Transverse colon (tissue), 4 donors: Measurements from ENCODE around the gene PRIMPOL. TPM values are rescaled to one million over a fixed set of nuclear protein-coding genes. Genes with fewer than 3 reads are reported as not detected.
"Not testable (repeated sequence)": the region's sequence is repeated elsewhere in the genome, so short reads cannot be mapped to it uniquely, and the experiment has no call there.

ENCODE experiments used
- DNase-seq: peaks from one replicate; pipeline ENCODE4 v3.0.0-alpha.2; 2019
- H3K27ac ChIP-seq, 4 donors: fragments of 200-600 bp; sonication (generic); 2 replicates each; pipeline ENCODE4 v1.5.1; 2016 to 2018; ENCODE audit warnings: inconsistent platforms in 4 of 4
- H3K27me3 ChIP-seq: fragments of 200-600 bp; sonication (generic); 2 replicates; pipeline ENCODE4 v1.5.1; 2017; ENCODE audit warnings: inconsistent platforms
- H3K36me3 ChIP-seq, 4 donors: fragments of 200-600 bp; sonication (generic); 2 replicates each; pipeline ENCODE4 v1.5.1; 2017 to 2019; ENCODE audit warnings: inconsistent platforms in 4 of 4
- H3K4me1 ChIP-seq, 4 donors: fragments of 200-600 bp; sonication (generic); 2 replicates each; pipeline ENCODE4 v1.5.1; 2017 to 2020; ENCODE audit warnings: inconsistent platforms in 4 of 4
- H3K4me3 ChIP-seq, 4 donors: fragments of 200-600 bp; sonication (generic); 1 replicate in 1 of 4; 2 replicates in 3 of 4; pipeline versions ENCODE4 v1.5.1 to v1.6.1; 2017 to 2019; ENCODE audit warnings: inconsistent platforms in 4 of 4
- H3K9me3 ChIP-seq, 2 donors: fragments of 200-600 bp; sonication (generic); 2 replicates each; pipeline ENCODE4 v1.5.1; 2017 to 2019; ENCODE audit warnings: inconsistent platforms in 2 of 2
- CTCF ChIP-seq, 5 experiments: fragments of 200-600 bp in 3 of 5; fragments of 450-650 bp in 2 of 5; sonication (generic) in 3 of 5; IDR thresholded peaks; 1 replicate in 2 of 5; 2 replicates in 3 of 5; pipeline ENCODE4 v1.5.1; 2016 to 2017; ENCODE audit warnings: antibody characterized with exemption in 5 of 5, inconsistent platforms in 3 of 5, mild to moderate bottlenecking in 2 of 5, moderate library complexity in 1 of 5
- EP300 ChIP-seq: sonication (generic); formaldehyde crosslinking; IDR thresholded peaks from one replicate; pipeline ENCODE4 v1.6.1; 2017; ENCODE audit warnings: antibody characterized with exemption, low read depth
- POLR2A ChIP-seq: fragments of 450-650 bp; IDR thresholded peaks from one replicate; pipeline ENCODE4 v1.6.1; 2016; ENCODE audit warnings: antibody characterized with exemption, mild to moderate bottlenecking, moderate library complexity
- POLR2AphosphoS5 ChIP-seq, 3 donors: sonication (generic); formaldehyde crosslinking; IDR thresholded peaks; one replicate each; pipeline ENCODE4 v1.6.1; 2016; ENCODE audit warnings: antibody characterized with exemption in 3 of 3
- WGBS, 2 donors: methylation state at CpG; one replicate each; pipeline ENCODE4 v1.1.5; 2018; ENCODE audit warnings: low coverage in 1 of 2; 5-methylcytosine and 5-hydroxymethylcytosine counted together
- in situ Hi-C, 4 donors: fragments of 200-750 bp; cut with MboI; loops; one replicate each; pipeline versions ENCODE4 v1.15.0 to v1.15.1; 2017; ENCODE audit warnings: low sequenced_read_pairs in 3 of 4, low pct_ligation_motif_present in 1 of 4, low pct_unique_long_range_greater_than_20kb in 1 of 4
- intact Hi-C: fragments of 100-400 bp; cut with DNase I; formaldehyde crosslinking; loops from one replicate; pipeline ENCODE4 v1.15.1; 2023; ENCODE audit warnings: low total_unique reads
- total RNA-seq, 4 donors: library from RNA; depleted of rRNA; stranded (reverse); fragments of >200 nt; gene quantifications; one replicate each; pipeline ENCODE4 v1.1.0, GENCODE V29; 2016

PRIMPOL gene
- total RNA-seq, 4 donors from 2014 or later: 19.7 to 28.1 (median 24.6) TPM; not detected in 1

DNA sequence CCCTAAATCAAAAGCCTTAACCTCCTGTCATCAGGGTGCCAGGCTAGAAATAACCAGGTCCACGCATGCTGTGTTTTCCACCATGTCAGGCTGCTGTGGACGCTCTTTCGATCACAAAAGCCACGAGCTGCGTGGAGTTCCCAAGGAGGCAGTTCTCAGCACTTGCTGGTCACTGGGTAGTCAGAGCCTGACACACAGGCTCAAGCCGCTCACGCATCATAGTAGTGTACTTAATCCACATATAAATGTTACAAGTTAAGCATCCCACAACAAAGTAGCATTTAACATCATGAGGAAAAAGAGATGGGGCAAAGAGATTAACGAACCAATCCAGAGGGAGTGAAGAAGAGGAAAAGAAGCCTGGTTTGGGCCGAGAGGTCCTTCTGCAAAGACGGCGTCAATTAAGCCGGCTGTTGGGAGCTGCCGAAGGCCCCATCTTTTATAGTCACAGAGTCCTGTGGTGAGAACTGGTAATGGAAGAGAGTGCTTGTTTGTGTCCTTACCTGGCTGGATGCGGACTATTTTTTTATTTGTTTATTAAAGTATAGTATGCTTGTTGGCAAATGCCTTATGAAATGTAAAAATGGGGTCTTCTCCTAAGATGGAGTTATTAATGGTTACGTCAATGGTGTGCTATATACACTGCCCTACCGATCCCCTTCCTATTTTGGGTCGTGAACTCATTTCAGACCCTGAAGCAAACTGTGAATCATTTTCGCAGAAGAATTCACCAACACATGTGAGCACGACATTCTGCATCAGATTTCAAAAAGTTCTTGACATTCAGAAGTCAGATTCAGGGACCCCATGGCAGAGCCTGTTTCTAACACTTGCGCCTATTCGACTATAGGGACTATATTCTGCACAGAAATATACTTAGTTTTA lies 675 bp downstream of the PRIMPOL start:
- Histone ChIP-seq H3K4me1 (peaks cover 22 to 39% (median 35%) of the 10 kb centered on the region in 4 donors), H3K4me3 (peak overlapping the region; percentile 43 to 94 (median 92)), H3K27ac (peak overlapping the region; percentile 92 to 100 (median 99)), H3K9me3 (no peaks in the 10 kb centered on the region), H3K27me3 (no peaks in the 10 kb centered on the region), H3K36me3 (no peaks in the 10 kb centered on the region)
- WGBS, 2 donors: 20 to 30% methylated on average over 7 to 21 of the region's 21 CpGs
- peak; percentile 33 for DNase-seq
- intact Hi-C loops (loop anchor here (5.0 kb wide), 1 partner anchor 178 kb away; the partner anchor contains the start of gene IRF2), in situ Hi-C loops (loop anchor here in 1 of 4 donors (25.0 kb wide), 1 partner anchor 388 kb away; no protein-coding TSS in a partner anchor)
- peak in 1 of 5 experiments; percentile 19 for TF ChIP-seq CTCF (IDR thresholded peaks at IDR 0.05)
- TF ChIP-seq EP300: no peak

DNA sequence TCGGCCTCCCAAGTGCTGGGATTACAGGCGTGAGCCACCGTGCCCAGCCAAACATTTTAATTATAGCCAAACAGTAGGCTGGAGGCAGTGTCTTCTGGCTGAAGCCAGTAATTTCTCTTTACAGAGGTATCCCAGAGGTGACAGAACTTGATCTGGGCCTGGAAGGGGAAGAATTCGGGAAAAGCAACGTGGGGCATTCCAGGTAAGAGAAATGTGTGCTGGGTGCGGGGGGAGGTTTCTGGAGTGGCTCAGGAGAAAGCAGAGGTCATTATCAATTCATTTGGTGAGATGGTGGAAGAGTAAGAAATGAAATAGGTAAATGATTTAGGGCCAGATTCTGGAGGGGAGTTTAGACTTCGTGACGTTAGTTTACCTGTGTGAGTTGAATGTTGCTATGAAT lies 2.4 kb downstream of the PRIMPOL start:
- no peak for TF ChIP-seq POLR2A
- no peak for TF ChIP-seq CTCF (IDR thresholded peaks at IDR 0.05)
- no peak for TF ChIP-seq POLR2AphosphoS5 (IDR thresholded peaks at IDR 0.05)
- H3K4me3 ChIP-seq: no peak overlapping the region
- in situ Hi-C loops (no loop called here), intact Hi-C loops (no loop called here)
- WGBS, 2 donors: 91 to 94% methylated on average over 5 to 8 of the region's 8 CpGs
- no peaks in the 10 kb centered on the region for H3K27me3 ChIP-seq
- peaks cover 13 to 23% (median 21%) of the 10 kb centered on the region in 4 donors for H3K4me1 ChIP-seq
- no peaks in the 10 kb centered on the region for H3K9me3 ChIP-seq
- peaks cover 0 to 1% (median 0%) of the 10 kb centered on the region in 4 donors for H3K36me3 ChIP-seq
- H3K27ac ChIP-seq: no peak overlapping the region
- DNase-seq: no peak

- intact Hi-C loops, H3K27me3 ChIP-seq, in situ Hi-C loops, DNase-seq, H3K4me3 ChIP-seq, H3K27ac ChIP-seq, H3K36me3 ChIP-seq, H3K9me3 ChIP-seq: not testable (repeated sequence)
- H3K4me1 ChIP-seq: peaks cover 5 to 15% (median 13%) of the 10 kb centered on the region in 4 donors
Observed at GRCh38 chr4:184652681-184653080, 3.1 kb downstream of the PRIMPOL start.

GRCh38 chr4:184653650-184654049 lies 4.1 kb downstream of the PRIMPOL start:
- TF ChIP-seq POLR2A (no peak), CTCF (IDR thresholded peaks at IDR 0.05) (no peak), POLR2AphosphoS5 (IDR thresholded peaks at IDR 0.05) (no peak), EP300 (no peak)
- in situ Hi-C loops (no loop called here), intact Hi-C loops (no loop called here)
- H3K36me3 ChIP-seq: peaks cover 0 to 7% (median 3%) of the 10 kb centered on the region in 4 donors
- H3K27ac ChIP-seq: no peak overlapping the region
- H3K4me3 ChIP-seq: no peak overlapping the region
- DNase-seq: no peak
- peaks cover 0 to 8% (median 7%) of the 10 kb centered on the region in 4 donors for H3K4me1 ChIP-seq
- WGBS, 2 donors: 25 to 41% methylated on average over 2 of the region's 2 CpGs
- H3K27me3 ChIP-seq: no peaks in the 10 kb centered on the region
- H3K9me3 ChIP-seq: no peaks in the 10 kb centered on the region
